ENCODE measurements around the gene CHN1.

CHN1 gene

DNA sequence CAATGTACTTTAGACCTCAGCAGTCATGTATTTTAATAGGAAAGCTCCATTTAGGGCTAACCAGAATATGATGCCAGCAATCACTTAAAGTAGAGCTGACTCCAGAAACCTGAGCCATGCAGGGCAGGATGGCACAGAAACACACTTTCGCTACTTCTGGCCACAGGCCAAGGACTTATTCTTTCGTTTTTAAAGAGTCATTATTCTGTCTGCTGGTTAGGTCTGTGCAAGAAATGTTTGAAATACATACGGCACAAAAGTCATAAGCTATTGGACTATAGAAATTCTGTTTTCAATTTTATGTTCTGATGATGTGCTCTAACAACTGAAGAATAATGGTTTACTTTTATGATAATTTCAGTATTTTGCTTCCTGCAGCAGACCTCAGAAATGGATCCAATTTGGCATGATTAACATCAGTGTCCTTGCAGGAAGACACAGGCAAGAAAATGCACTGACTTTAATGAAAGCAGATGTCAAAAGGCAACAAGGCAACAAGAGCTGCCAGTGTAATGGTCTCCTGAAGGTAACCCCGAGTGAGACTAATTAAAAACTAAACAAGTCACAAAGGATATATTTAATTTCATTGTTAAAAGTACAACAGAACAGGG lies 126.5 kb downstream of the CHN1 start:
- in situ Hi-C loops (cut with HindIII; ENCODE audit: low pct_ligation_motif_present, low sequenced_read_pairs): no loop called here
- H3K27ac ChIP-seq: no peak overlapping the region
- TF ChIP-seq, protein P1, sequence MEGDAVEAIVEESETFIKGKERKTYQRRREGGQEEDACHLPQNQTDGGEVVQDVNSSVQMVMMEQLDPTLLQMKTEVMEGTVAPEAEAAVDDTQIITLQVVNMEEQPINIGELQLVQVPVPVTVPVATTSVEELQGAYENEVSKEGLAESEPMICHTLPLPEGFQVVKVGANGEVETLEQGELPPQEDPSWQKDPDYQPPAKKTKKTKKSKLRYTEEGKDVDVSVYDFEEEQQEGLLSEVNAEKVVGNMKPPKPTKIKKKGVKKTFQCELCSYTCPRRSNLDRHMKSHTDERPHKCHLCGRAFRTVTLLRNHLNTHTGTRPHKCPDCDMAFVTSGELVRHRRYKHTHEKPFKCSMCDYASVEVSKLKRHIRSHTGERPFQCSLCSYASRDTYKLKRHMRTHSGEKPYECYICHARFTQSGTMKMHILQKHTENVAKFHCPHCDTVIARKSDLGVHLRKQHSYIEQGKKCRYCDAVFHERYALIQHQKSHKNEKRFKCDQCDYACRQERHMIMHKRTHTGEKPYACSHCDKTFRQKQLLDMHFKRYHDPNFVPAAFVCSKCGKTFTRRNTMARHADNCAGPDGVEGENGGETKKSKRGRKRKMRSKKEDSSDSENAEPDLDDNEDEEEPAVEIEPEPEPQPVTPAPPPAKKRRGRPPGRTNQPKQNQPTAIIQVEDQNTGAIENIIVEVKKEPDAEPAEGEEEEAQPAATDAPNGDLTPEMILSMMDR (IDR thresholded peaks at IDR 0.05; ENCODE audit: low read depth, low read length, missing control alignments): no peak
- peak; percentile 22 for DNase-seq
- peak overlapping the region; percentile 33 for H3K4me3 ChIP-seq (ENCODE audit: low read depth, low read length)
- no peaks in the 10 kb centered on the region for H3K27me3 ChIP-seq (replicated peaks)
- no peaks in the 10 kb centered on the region for H3K36me3 ChIP-seq (replicated peaks)

DNA sequence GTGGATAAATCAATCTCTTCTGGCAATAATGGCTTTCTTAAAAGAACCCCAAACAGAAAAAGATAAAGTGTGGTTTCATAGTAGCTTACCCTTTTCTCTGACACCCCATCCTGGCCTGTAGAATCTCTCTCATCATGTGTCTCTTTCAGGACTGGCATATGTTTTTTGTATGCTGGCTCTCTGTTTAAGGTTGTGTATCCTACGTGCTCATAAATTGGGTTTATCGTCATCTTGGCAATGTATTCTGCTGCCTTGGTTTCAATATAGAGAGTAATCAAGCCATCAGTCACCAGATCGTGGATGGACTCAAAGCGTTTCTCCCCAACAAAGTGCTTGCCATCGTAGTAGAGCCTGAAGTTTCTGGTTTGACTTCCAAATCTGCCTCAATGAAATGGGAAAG lies 127.4 kb downstream of the CHN1 start:
- H3K4me3 ChIP-seq (ENCODE audit: low read depth, low read length): no peak overlapping the region
- H3K36me3 ChIP-seq (replicated peaks): no peaks in the 10 kb centered on the region
- in situ Hi-C loops (cut with HindIII; ENCODE audit: low pct_ligation_motif_present, low sequenced_read_pairs): no loop called here
- TF ChIP-seq, protein P1 (IDR thresholded peaks at IDR 0.05; ENCODE audit: low read depth, low read length, missing control alignments): no peak
- H3K27me3 ChIP-seq (replicated peaks): no peaks in the 10 kb centered on the region
- DNase-seq: no peak
- H3K27ac ChIP-seq: no peak overlapping the region

DNA sequence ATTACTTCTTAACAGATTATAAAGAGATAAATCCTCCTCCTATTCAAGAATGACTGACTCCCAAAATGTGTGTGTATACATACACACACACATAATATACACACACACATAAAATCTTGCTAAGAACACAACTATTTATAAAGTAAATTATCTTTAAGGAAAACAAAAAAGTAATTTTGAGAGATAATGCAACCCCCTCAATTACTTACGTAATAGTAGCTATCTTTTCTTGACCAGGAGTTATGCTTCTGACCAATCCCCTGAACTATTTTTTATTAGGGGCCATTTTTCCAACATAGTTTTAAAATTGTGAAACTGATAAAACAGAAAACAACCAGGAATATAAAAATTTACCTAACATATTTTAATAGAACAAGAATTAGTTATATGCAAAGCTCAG lies 127.9 kb downstream of the CHN1 start:
- no peaks in the 10 kb centered on the region for H3K36me3 ChIP-seq (replicated peaks)
- no peak overlapping the region for H3K27ac ChIP-seq
- in situ Hi-C loops (cut with HindIII; ENCODE audit: low pct_ligation_motif_present, low sequenced_read_pairs): no loop called here
- no peak for DNase-seq
- no peaks in the 10 kb centered on the region for H3K27me3 ChIP-seq (replicated peaks)
- TF ChIP-seq, protein P1 (IDR thresholded peaks at IDR 0.05; ENCODE audit: low read depth, low read length, missing control alignments): no peak
- H3K4me3 ChIP-seq (ENCODE audit: low read depth, low read length): no peak overlapping the region

DNA sequence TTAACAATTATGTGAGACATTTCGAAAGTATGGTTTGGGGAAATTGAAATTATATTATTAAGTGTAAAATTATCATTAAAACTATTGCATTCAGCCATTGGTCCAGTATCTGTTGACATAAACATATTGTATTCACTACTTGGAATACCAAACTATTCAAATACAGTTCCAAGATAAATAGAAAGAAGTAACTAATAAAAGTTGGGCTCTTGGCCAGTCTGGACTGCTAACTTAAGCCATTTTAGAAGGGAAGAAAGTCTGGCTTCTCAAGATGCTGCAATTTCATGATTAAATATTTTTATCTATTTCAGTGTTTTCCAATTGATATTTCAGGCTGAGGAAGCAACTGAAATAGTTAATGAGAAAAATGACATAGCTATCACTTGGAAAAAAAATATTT lies 131.1 kb downstream of the CHN1 start:
- no peak overlapping the region for H3K27ac ChIP-seq
- H3K4me3 ChIP-seq (ENCODE audit: low read depth, low read length): no peak overlapping the region
- in situ Hi-C loops (cut with HindIII; ENCODE audit: low pct_ligation_motif_present, low sequenced_read_pairs): no loop called here
- TF ChIP-seq, protein P1 (IDR thresholded peaks at IDR 0.05; ENCODE audit: low read depth, low read length, missing control alignments): no peak
- H3K36me3 ChIP-seq (replicated peaks): no peaks in the 10 kb centered on the region
- no peak for DNase-seq
- no peaks in the 10 kb centered on the region for H3K27me3 ChIP-seq (replicated peaks)

DNA sequence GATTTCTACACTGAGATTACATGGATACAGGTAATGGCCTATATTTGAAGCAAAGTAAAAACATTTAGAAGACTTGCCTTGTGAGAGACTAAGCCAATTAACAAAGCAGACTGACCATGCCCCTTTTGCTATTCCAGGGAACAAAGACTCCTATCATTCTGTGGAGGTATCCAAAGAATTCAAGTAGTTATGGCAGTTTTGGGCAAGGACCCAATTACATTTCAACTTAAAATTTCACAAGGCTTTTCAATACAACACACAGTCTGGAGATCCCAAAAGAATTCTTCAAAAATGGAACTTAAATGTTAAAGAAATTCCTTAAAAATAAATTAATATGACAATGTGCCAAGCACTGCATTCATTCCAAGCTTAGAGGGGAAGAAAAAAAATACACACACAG lies 131.7 kb downstream of the CHN1 start:
- in situ Hi-C loops (cut with HindIII; ENCODE audit: low pct_ligation_motif_present, low sequenced_read_pairs): no loop called here
- Histone ChIP-seq H3K36me3 (replicated peaks) (no peaks in the 10 kb centered on the region), H3K27ac (no peak overlapping the region), H3K27me3 (replicated peaks) (no peaks in the 10 kb centered on the region), H3K4me3 (ENCODE audit: low read depth, low read length) (no peak overlapping the region)
- TF ChIP-seq, protein P1 (IDR thresholded peaks at IDR 0.05; ENCODE audit: low read depth, low read length, missing control alignments): no peak
- DNase-seq: no peak

DNA sequence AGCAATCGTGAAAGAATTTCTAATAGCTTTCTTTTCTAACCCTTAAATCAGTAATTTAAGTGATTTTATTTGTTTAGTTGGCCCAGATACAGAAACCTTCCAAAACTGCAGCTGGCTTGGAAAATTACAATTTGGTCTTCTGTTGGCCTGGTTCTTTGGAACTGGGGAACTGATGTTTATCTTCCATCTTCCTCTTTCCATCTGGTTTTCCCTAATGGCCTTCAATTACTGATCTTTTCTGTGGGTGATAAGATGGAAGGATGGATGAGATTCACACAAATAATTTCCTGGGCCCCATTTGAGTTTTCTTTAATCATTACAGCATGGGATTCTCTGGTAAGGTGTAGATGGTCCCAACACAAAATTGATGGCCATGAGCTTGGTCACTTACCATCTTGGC lies 134.4 kb downstream of the CHN1 start:
- no peak for DNase-seq
- in situ Hi-C loops (cut with HindIII; ENCODE audit: low pct_ligation_motif_present, low sequenced_read_pairs): no loop called here
- TF ChIP-seq, protein P1 (IDR thresholded peaks at IDR 0.05; ENCODE audit: low read depth, low read length, missing control alignments): no peak
- Histone ChIP-seq H3K4me3 (ENCODE audit: low read depth, low read length) (no peak overlapping the region), H3K27ac (no peak overlapping the region), H3K36me3 (replicated peaks) (no peaks in the 10 kb centered on the region), H3K27me3 (replicated peaks) (no peaks in the 10 kb centered on the region)

Data from brain microvascular endothelial cell (primary cell).